Breast epithelium (tissue), 4 donors: ENCODE data around the gene MET. TPM values are rescaled to one million over a fixed set of nuclear protein-coding genes. Genes with fewer than 3 reads are reported as not detected.

Experiments used
- DNase-seq, 2 donors: peaks; one replicate each; pipeline ENCODE4 v3.0.0-alpha.2; 2019; ENCODE audit warnings: low spot score in 2 of 2
- H3K27ac ChIP-seq, 2 donors: fragments of 200-600 bp; sonication (generic) in 1 of 2; one replicate each; pipeline ENCODE4 v1.5.1; 2016 to 2019; ENCODE audit warnings: mild to moderate bottlenecking in 1 of 2
- H3K27me3 ChIP-seq, 2 donors: fragments of 200-600 bp; sonication (generic) in 1 of 2; one replicate each; pipeline versions ENCODE4 v1.5.1 to v1.6.0; 2017 to 2019; ENCODE audit warnings: control low read depth in 1 of 2, mild to moderate bottlenecking in 1 of 2
- H3K36me3 ChIP-seq: fragments of 200-600 bp; one replicate; pipeline ENCODE4 v1.5.1; 2019
- H3K4me1 ChIP-seq, 2 donors: fragments of 200-600 bp; sonication (generic); one replicate each; pipeline ENCODE4 v1.5.1; 2016 to 2019; ENCODE audit warnings: control low read depth in 1 of 2
- H3K4me3 ChIP-seq, 3 donors: fragments of 200-600 bp; sonication (generic); 1 replicate in 2 of 3; 2 replicates in 1 of 3; pipeline ENCODE4 v1.5.1; 2016 to 2019; ENCODE audit warnings: mild to moderate bottlenecking in 3 of 3, moderate library complexity in 2 of 3
- H3K9me3 ChIP-seq, 2 donors: fragments of 200-600 bp; sonication (generic) in 1 of 2; one replicate each; pipeline ENCODE4 v1.5.1; 2016 to 2019; ENCODE audit warnings: control low read depth in 1 of 2
- POLR2A ChIP-seq: fragments of 450-650 bp; IDR thresholded peaks from one replicate; pipeline ENCODE4 v1.6.1; 2016; ENCODE audit warnings: antibody characterized with exemption, mild to moderate bottlenecking, moderate library complexity
- POLR2AphosphoS5 ChIP-seq, 3 donors: sonication (generic); formaldehyde crosslinking; IDR thresholded peaks; one replicate each; pipeline ENCODE4 v1.6.1; 2017; ENCODE audit warnings: antibody characterized with exemption in 3 of 3
- intact Hi-C: fragments of 100-400 bp; cut with DNase I; formaldehyde crosslinking; loops from one replicate; pipeline ENCODE4 v1.15.1; 2023; ENCODE audit warnings: low total_unique reads
- total RNA-seq, 3 donors: library from RNA; depleted of rRNA; stranded (reverse); fragments of >200 nt; gene quantifications; one replicate each; pipeline ENCODE4 v1.1.0, GENCODE V29; 2016
- TF ChIP-seq, protein P1 (sequence below), 3 donors: fragments of 450-650 bp; IDR thresholded peaks; one replicate each; pipeline ENCODE4 v1.5.1; 2016 to 2017; ENCODE audit warnings: antibody characterized with exemption in 3 of 3, mild to moderate bottlenecking in 3 of 3, moderate library complexity in 3 of 3

The MET gene
- total RNA-seq, 3 donors from 2014 or later = 25.8 to 85.6 (median 40.6) TPM

DNA sequence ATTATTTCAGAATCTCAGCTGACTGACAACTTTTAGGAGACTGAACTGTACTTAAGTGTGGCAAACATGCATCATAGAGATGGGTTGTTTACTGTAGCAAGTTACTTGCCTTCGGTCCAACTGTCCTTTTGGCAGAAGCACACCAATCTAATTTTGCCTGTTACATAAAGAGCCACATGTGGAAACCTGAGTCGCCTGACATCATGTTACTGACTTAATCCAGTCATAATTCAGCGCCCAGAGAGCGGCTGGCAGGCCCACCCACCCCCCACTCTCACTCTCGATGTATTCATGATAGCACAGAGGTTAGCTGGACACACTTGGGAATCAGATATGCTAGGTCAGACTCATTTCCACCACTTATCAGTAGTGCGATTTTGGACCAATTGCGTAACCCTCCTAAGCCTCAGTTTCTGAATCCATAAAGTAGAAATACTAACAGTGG lies 133.1 kb downstream of the MET start:
- Histone ChIP-seq H3K4me3 (no peak overlapping the region), H3K27ac (no peak overlapping the region), H3K4me1 (peaks cover 0 to 5% of the 10 kb centered on the region in 2 donors), H3K36me3 (no peaks in the 10 kb centered on the region), H3K9me3 (no peaks in the 10 kb centered on the region), H3K27me3 (no peaks in the 10 kb centered on the region)
- TF ChIP-seq, protein P1, sequence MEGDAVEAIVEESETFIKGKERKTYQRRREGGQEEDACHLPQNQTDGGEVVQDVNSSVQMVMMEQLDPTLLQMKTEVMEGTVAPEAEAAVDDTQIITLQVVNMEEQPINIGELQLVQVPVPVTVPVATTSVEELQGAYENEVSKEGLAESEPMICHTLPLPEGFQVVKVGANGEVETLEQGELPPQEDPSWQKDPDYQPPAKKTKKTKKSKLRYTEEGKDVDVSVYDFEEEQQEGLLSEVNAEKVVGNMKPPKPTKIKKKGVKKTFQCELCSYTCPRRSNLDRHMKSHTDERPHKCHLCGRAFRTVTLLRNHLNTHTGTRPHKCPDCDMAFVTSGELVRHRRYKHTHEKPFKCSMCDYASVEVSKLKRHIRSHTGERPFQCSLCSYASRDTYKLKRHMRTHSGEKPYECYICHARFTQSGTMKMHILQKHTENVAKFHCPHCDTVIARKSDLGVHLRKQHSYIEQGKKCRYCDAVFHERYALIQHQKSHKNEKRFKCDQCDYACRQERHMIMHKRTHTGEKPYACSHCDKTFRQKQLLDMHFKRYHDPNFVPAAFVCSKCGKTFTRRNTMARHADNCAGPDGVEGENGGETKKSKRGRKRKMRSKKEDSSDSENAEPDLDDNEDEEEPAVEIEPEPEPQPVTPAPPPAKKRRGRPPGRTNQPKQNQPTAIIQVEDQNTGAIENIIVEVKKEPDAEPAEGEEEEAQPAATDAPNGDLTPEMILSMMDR (IDR thresholded peaks at IDR 0.05) = no peak
- TF ChIP-seq POLR2A (no peak), POLR2AphosphoS5 (IDR thresholded peaks at IDR 0.05) (no peak)
- no peak for DNase-seq
- intact Hi-C loops = loop anchor here (10.0 kb wide), 2 partner anchors 140 to 210 kb away; no protein-coding TSS in a partner anchor

DNA sequence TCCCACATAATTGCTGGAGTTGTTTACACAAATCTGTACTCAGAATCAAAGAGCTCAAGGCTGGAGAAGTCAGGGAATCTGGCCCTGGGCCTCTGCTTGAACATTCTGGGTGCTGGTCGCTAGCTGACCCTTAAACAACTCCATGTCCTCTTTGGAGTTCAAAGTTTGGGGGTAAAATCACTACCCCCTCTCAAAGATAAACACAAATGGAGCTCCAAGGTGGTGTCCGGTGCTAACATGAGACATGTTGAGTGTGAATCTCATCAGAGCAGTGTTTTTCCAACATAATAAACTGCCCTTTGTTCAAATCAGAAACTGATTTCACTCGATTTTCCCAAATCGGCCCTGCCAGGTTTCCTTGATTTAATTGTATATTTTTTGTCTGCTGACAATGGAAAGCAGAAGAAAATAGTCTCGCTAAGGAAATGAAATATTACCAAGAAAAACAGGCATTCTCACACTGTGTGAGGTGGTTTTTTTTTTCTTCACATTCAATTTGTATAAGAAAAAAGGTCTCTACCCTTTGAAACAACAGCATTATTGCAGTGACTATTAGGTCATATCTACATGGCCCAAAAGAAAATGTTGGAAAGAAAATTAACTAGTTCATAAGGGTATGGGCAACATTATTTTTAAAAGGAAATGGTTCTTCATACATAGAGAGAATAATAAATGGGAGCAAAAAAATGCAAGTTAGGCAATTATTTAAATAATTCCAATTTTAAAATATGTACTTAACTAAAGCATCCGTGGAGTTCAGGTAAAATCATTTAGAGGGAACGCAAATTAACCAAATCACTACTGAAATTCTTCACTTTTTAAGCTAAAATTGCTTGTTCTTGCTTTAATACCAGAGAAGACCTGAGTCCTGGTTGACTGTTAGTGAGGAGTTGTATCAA lies 134.3 kb downstream of the MET start:
- Histone ChIP-seq H3K27me3 (no peaks in the 10 kb centered on the region), H3K4me3 (no peak overlapping the region), H3K9me3 (no peaks in the 10 kb centered on the region), H3K4me1 (peaks cover 0 to 4% of the 10 kb centered on the region in 2 donors), H3K36me3 (no peaks in the 10 kb centered on the region), H3K27ac (no peak overlapping the region)
- DNase-seq = no peak
- TF ChIP-seq POLR2A (no peak), POLR2AphosphoS5 (IDR thresholded peaks at IDR 0.05) (no peak)
- TF ChIP-seq, protein P1 (IDR thresholded peaks at IDR 0.05) = no peak
- intact Hi-C loops = loop anchor here (10.0 kb wide), 2 partner anchors 141 to 211 kb away; no protein-coding TSS in a partner anchor

DNA sequence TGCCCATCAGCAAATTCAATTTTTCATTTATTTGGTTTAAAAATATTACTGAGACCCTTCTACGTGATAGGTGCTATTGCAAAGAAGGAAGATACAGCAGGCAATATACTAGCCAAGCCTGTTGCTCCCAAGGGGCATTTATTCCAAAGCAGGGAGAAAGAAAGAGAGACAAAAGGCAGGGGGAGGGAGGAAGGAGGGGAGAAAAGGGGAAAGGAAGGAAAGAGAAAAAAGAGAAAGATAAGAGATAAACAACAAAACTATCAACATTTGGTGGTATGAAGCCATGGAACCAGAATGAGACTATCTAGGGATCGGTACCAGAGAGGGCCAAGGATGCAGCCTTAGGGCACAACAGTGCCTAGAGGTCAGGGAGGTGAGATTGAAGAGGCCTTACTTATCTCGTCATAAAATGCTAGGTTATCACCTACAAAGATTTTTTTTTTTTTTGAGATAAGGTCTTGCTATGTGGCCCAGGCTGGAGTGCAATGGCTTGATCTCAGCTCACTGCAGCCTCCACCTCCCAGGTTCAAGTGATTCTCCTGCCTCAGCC lies 135.1 kb downstream of the MET start:
- Histone ChIP-seq H3K4me1 (no peaks in the 10 kb centered on the region), H3K36me3 (no peaks in the 10 kb centered on the region), H3K27me3 (no peaks in the 10 kb centered on the region), H3K9me3 (no peaks in the 10 kb centered on the region), H3K27ac (no peak overlapping the region), H3K4me3 (no peak overlapping the region)
- TF ChIP-seq, protein P1 (IDR thresholded peaks at IDR 0.05) = no peak
- TF ChIP-seq POLR2A (no peak), POLR2AphosphoS5 (IDR thresholded peaks at IDR 0.05) (no peak)
- intact Hi-C loops = loop anchor here (10.0 kb wide), 2 partner anchors 142 to 212 kb away; no protein-coding TSS in a partner anchor
- DNase-seq = no peak

DNA sequence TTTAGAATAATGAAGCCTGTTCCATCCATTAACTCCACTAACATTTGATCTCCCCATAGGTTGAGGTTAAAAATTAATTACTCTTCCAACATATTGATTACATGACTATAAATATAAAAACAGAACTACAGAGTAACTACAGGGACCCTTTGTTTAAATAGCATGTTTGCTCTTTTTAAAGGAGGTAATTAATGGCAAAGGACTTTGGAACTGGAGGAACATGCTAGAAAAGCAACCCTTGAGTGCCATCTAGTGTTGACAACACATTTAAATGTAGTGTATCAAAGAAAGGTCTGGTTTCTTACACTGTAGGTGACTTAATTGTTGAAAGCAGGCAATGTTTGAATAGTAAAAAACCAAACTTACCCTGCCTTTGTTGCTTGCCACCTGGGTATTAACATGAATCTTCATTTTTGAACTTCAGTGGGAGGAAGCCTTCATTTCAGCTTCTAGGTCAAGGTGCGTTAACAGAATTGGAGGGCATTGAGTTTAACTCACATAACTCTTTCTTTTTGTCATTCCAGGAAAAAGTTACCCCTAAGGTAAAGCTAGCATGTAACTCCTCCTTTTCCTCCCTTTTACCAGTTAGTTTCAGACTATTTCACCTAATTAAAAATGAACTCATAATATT lies 137.8 kb downstream of the MET start:
- no peaks in the 10 kb centered on the region for H3K27me3 ChIP-seq
- H3K36me3 ChIP-seq = no peaks in the 10 kb centered on the region
- no peak overlapping the region for H3K4me3 ChIP-seq
- intact Hi-C loops = loop anchor here (10.0 kb wide), 2 partner anchors 145 to 215 kb away; no protein-coding TSS in a partner anchor
- no peak overlapping the region for H3K27ac ChIP-seq
- H3K4me1 ChIP-seq = no peaks in the 10 kb centered on the region
- no peak for DNase-seq
- TF ChIP-seq POLR2AphosphoS5 (IDR thresholded peaks at IDR 0.05) = no peak
- TF ChIP-seq, protein P1 (IDR thresholded peaks at IDR 0.05) = peak; percentile 27 to 78 (median 68)
- H3K9me3 ChIP-seq = no peaks in the 10 kb centered on the region
